Tibial nerve (tissue), 4 donors: ENCODE data around the gene TCF12. TPM values are rescaled to one million over a fixed set of nuclear protein-coding genes. Genes with fewer than 3 reads are reported as not detected.

Experiments
- DNase-seq, 2 donors: peaks; one replicate each; pipeline ENCODE4 v3.0.0-alpha.2; 2019; ENCODE audit warnings: low spot score in 2 of 2
- H3K27ac ChIP-seq, 4 donors: fragments of 200-600 bp; sonication (generic) in 3 of 4; one replicate each; pipeline ENCODE4 v1.5.1; 2017 to 2019; ENCODE audit warnings: mild to moderate bottlenecking in 1 of 4
- H3K27me3 ChIP-seq, 2 donors: fragments of 200-600 bp; sonication (generic) in 1 of 2; one replicate each; pipeline versions ENCODE4 v1.5.1 to v1.6.0; 2017 to 2019
- H3K36me3 ChIP-seq, 3 donors: fragments of 200-600 bp; sonication (generic); one replicate each; pipeline ENCODE4 v1.5.1; 2018 to 2019
- H3K4me1 ChIP-seq, 4 donors: fragments of 200-600 bp; sonication (generic) in 3 of 4; one replicate each; pipeline ENCODE4 v1.5.1; 2017 to 2019
- H3K4me3 ChIP-seq, 4 donors: fragments of 200-600 bp; sonication (generic) in 3 of 4; one replicate each; pipeline ENCODE4 v1.5.1; 2017 to 2019; ENCODE audit warnings: mild to moderate bottlenecking in 1 of 4, moderate library complexity in 1 of 4
- H3K9me3 ChIP-seq, 4 donors: fragments of 200-600 bp; sonication (generic) in 3 of 4; one replicate each; pipeline ENCODE4 v1.5.1; 2017 to 2019
- EP300 ChIP-seq, 2 donors: sonication (generic); formaldehyde crosslinking; IDR thresholded peaks; one replicate each; pipeline ENCODE4 v1.6.1; 2017; ENCODE audit warnings: antibody characterized with exemption in 2 of 2, mild to moderate bottlenecking in 1 of 2
- POLR2A ChIP-seq, 2 donors: fragments of 450-650 bp; IDR thresholded peaks; one replicate each; pipeline ENCODE4 v1.6.1; 2017; ENCODE audit warnings: antibody characterized with exemption in 2 of 2, mild to moderate bottlenecking in 2 of 2, moderate library complexity in 2 of 2
- WGBS, 2 donors: methylation state at CpG; one replicate each; pipeline ENCODE4 v1.1.5; 2018; 5-methylcytosine and 5-hydroxymethylcytosine counted together
- total RNA-seq, 4 donors: library from RNA; depleted of rRNA; stranded (reverse); fragments of >200 nt; gene quantifications; one replicate each; pipeline ENCODE4 v1.1.0, GENCODE V29; 2016
- TF ChIP-seq, protein P1 (sequence below), 5 experiments: fragments of 200-600 bp in 3 of 5; fragments of 450-650 bp in 2 of 5; sonication (generic) in 3 of 5; IDR thresholded peaks; one replicate each; pipeline ENCODE4 v1.5.1; 2016 to 2019; ENCODE audit warnings: antibody characterized with exemption in 5 of 5, mild to moderate bottlenecking in 3 of 5, moderate library complexity in 2 of 5

TCF12 gene
- total RNA-seq, 4 donors from 2014 or later: 117 to 181 (median 174) TPM

DNA sequence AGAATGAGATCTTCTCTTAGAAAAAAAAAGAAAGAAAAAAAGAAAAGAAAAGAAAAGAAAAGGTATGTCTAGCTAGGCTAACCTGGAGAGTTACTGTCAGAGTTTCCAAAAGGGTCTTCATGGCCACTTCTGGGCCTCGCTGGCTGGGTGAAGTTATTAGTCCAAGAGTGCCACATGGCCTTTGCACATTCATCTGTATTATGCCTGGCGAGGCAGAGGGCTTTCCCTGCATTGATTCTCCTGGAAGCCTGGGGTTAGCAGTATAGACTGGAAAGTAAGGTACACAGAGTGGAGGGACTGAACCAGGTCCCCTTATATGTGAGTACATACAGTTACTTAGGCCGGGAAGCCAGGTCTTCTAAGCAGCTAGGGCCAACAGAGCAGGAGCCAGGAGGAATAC, 403.0 kb downstream of the TCF12 start:
- 89 to 92% methylated on average over 3 of the region's 3 CpGs for WGBS, 2 donors
- Histone ChIP-seq H3K36me3 (no peaks in the 10 kb centered on the region), H3K4me1 (peaks cover 0 to 19% (median 0%) of the 10 kb centered on the region in 4 donors), H3K27me3 (no peaks in the 10 kb centered on the region), H3K9me3 (no peaks in the 10 kb centered on the region), H3K4me3 (no peak overlapping the region), H3K27ac (peak overlapping the region in 1 of 4 donors; percentile 60)
- TF ChIP-seq EP300 (IDR thresholded peaks at IDR 0.05) (no peak), POLR2A (IDR thresholded peaks at IDR 0.05) (no peak)
- TF ChIP-seq, protein P1, sequence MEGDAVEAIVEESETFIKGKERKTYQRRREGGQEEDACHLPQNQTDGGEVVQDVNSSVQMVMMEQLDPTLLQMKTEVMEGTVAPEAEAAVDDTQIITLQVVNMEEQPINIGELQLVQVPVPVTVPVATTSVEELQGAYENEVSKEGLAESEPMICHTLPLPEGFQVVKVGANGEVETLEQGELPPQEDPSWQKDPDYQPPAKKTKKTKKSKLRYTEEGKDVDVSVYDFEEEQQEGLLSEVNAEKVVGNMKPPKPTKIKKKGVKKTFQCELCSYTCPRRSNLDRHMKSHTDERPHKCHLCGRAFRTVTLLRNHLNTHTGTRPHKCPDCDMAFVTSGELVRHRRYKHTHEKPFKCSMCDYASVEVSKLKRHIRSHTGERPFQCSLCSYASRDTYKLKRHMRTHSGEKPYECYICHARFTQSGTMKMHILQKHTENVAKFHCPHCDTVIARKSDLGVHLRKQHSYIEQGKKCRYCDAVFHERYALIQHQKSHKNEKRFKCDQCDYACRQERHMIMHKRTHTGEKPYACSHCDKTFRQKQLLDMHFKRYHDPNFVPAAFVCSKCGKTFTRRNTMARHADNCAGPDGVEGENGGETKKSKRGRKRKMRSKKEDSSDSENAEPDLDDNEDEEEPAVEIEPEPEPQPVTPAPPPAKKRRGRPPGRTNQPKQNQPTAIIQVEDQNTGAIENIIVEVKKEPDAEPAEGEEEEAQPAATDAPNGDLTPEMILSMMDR (IDR thresholded peaks at IDR 0.05): no peak
- DNase-seq: no peak

DNA sequence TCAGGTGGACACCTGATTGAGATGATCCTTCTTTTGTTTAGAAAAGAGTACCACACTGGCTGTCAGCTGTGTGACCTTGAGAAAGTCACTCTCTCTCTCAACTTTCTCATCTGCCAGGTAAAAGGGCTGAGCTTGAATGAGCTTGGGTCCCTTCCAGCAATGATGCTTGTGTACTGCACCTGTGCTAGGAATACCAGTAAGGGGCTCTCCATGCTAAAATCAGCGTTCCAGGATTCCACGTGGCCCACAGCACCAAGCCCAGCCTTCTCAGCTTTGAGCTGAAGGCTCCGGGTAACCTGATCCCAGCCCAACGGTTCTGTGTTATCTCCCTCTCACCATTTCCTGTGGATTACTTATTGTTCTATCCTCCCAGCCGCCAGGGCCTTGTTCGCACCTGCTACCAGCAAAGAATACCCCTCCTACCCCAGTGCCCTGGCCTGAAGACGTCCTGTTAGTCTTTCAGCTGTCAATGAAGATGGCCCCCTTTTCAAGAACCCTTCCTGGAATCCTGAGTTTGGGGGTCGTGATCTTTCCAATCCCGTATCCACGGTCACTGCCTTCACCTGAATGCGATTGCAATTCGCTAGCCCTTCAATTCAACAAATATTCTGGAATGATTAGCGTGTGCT, 403.6 kb downstream of the TCF12 start:
- WGBS, 2 donors: 75 to 85% methylated on average over 13 of the region's 13 CpGs
- no peaks in the 10 kb centered on the region for H3K27me3 ChIP-seq
- H3K27ac ChIP-seq: no peak overlapping the region
- no peak overlapping the region for H3K4me3 ChIP-seq
- no peaks in the 10 kb centered on the region for H3K36me3 ChIP-seq
- DNase-seq: no peak
- TF ChIP-seq, protein P1 (IDR thresholded peaks at IDR 0.05): no peak
- TF ChIP-seq POLR2A (IDR thresholded peaks at IDR 0.05): no peak
- TF ChIP-seq EP300 (IDR thresholded peaks at IDR 0.05): no peak
- no peaks in the 10 kb centered on the region for H3K9me3 ChIP-seq
- peaks cover 0 to 19% (median 0%) of the 10 kb centered on the region in 4 donors for H3K4me1 ChIP-seq

DNA sequence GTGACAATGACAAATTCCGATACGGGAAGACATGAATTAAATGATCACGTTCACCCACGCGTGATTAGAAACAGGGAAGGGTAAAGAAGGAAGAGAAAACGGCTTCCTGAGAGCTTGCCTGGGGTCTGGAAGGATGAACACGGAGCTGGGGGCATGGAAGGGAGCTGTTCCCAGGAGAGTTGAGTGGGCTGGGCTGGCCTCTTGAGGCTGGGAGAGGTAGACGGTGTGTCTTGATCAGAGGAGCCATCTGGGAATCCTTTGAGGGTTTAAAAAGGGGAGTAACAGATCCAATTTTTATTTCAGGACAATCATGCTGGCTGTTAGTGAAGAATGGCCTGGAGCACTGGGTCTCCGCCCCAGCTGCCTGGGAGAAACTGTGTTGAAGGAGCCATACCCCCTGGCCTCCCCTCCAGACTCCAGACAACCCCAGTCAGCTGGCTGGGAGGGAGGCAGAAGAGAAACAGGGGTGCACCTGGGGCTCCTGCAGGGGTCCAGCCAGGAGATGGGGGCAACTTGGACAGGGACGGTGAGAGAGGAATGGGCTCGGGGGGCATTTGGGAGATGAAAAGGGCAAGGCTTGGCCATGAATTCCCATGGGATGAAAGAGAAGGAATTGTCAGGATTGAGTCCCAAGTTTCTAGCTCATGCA, 404.3 kb downstream of the TCF12 start:
- no peak for TF ChIP-seq EP300 (IDR thresholded peaks at IDR 0.05)
- TF ChIP-seq, protein P1 (IDR thresholded peaks at IDR 0.05): no peak
- TF ChIP-seq POLR2A (IDR thresholded peaks at IDR 0.05): no peak
- H3K27ac ChIP-seq: peak overlapping the region in 2 of 4 donors; percentile 63 to 81
- no peaks in the 10 kb centered on the region for H3K36me3 ChIP-seq
- peaks cover 0 to 19% (median 0%) of the 10 kb centered on the region in 4 donors for H3K4me1 ChIP-seq
- DNase-seq: no peak
- no peak overlapping the region for H3K4me3 ChIP-seq
- no peaks in the 10 kb centered on the region for H3K27me3 ChIP-seq
- 87 to 88% methylated on average over 11 of the region's 11 CpGs for WGBS, 2 donors
- H3K9me3 ChIP-seq: no peaks in the 10 kb centered on the region

DNA sequence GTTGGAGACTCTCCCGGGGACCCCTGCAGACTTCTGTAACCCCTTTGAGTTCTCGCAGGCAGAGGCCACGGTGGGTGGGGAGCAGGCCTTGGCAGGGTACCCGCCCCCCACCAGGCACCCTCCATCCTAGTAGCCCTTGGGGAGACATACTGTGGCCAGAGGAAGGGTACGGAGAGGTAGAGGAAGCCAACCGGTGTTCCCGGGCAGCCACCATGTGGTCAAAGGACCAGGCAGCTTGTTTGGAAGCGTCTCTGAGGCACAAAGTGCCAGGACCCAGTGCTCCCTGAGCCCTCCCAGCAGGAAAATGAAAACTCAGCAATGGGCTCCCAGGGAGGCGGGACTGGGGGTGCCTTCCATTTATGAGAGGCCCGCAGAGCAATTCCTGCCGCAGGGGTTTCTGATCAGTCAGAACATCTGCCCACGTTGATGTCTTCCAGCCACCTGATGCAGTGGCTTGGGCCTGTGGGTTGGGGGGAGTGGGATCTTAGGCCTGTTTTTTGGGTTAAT, 404.9 kb downstream of the TCF12 start:
- H3K36me3 ChIP-seq: no peaks in the 10 kb centered on the region
- H3K27ac ChIP-seq: peak overlapping the region in 3 of 4 donors; percentile 63 to 81 (median 74)
- WGBS, 2 donors: 85 to 92% methylated on average over 12 of the region's 12 CpGs
- no peak for DNase-seq
- no peaks in the 10 kb centered on the region for H3K9me3 ChIP-seq
- no peaks in the 10 kb centered on the region for H3K27me3 ChIP-seq
- no peak overlapping the region for H3K4me3 ChIP-seq
- TF ChIP-seq, protein P1 (IDR thresholded peaks at IDR 0.05): no peak
- TF ChIP-seq POLR2A (IDR thresholded peaks at IDR 0.05) (no peak), EP300 (IDR thresholded peaks at IDR 0.05) (no peak)
- peaks cover 0 to 19% (median 0%) of the 10 kb centered on the region in 4 donors for H3K4me1 ChIP-seq
